K562 (cell line): ENCODE data around the gene ALOX12. TPM values are rescaled to one million over a fixed set of nuclear protein-coding genes. Genes with fewer than 3 reads are reported as not detected.
A peak's percentile ranks its signal among the peaks of the same experiment; 100 is the strongest.

ENCODE experiments used
- BRD9 ChIP-seq: fragments of 450-650 bp; IDR thresholded peaks from 2 replicates; pipeline ENCODE4 v1.6.1; 2018; ENCODE audit warnings: low read depth; ENCODE audit not compliant: partially characterized antibody
- CHD2 ChIP-seq: IDR thresholded peaks from 2 replicates; pipeline ENCODE4 v1.6.1; 2011; ENCODE audit warnings: low read depth, low read length
- CTBP1 ChIP-seq: fragments of 450-650 bp; IDR thresholded peaks from 2 replicates; pipeline ENCODE4 v1.6.1; 2016; ENCODE audit warnings: borderline replicate concordance
- FOXA3 ChIP-seq, 2 experiments: fragments of 450-650 bp in 1 of 2; sonication (generic) in 1 of 2; formaldehyde crosslinking; IDR thresholded peaks in 1 of 2; conservative IDR thresholded peaks in 1 of 2; 2 replicates each; pipeline versions ENCODE4 v1.4.0 to v1.8.0; 2020 to 2022; ENCODE audit warnings: mild to moderate bottlenecking in 2 of 2, missing genetic modification reagents in 1 of 2
- MAFK ChIP-seq: IDR thresholded peaks from 2 replicates; pipeline ENCODE4 v1.6.1; 2011; ENCODE audit warnings: low read length, improper control_type of control experiment
- MGA ChIP-seq: fragments of 450-650 bp; IDR thresholded peaks from 2 replicates; pipeline ENCODE4 v1.6.1; 2016; ENCODE audit warnings: mild to moderate bottlenecking, moderate library complexity
- NFIC ChIP-seq: fragments of 450-650 bp; IDR thresholded peaks from 2 replicates; pipeline ENCODE4 v1.6.1; 2017; ENCODE audit warnings: mild to moderate bottlenecking, inconsistent platforms
- NR2C1 ChIP-seq, 2 experiments: fragments of 450-650 bp; IDR thresholded peaks; 2 replicates each; pipeline ENCODE4 v1.6.1; 2017; ENCODE audit warnings: mild to moderate bottlenecking in 2 of 2, antibody characterized with exemption in 1 of 2, inconsistent platforms in 1 of 2, missing compliant biosample characterization in 1 of 2, missing genetic modification characterization in 1 of 2
- PYGO2 ChIP-seq: fragments of 450-650 bp; IDR thresholded peaks from 2 replicates; pipeline ENCODE4 v1.6.1; 2016; ENCODE audit warnings: mild to moderate bottlenecking, missing genetic modification characterization, moderate library complexity, missing compliant biosample characterization
- RBM34 ChIP-seq: fragments of 200-400 bp; formaldehyde crosslinking; IDR thresholded peaks from 2 replicates; pipeline ENCODE4 v1.6.1; 2018; ENCODE audit warnings: low read length, borderline replicate concordance; ENCODE audit not compliant: insufficient read depth
- TRIM24 ChIP-seq, 2 experiments: fragments of 450-650 bp; IDR thresholded peaks; 2 replicates each; pipeline ENCODE4 v1.6.1; 2016
- U2AF1 ChIP-seq: fragments of 200-400 bp; formaldehyde crosslinking; optimal IDR thresholded peaks from 2 replicates; pipeline ENCODE3; 2017; ENCODE audit warnings: mild to moderate bottlenecking, low read depth, low read length, moderate library complexity
- XRCC4 ChIP-seq: IDR thresholded peaks from one replicate; pipeline ENCODE4 v1.6.1; 2011; ENCODE audit not compliant: insufficient read depth, insufficient read length; ENCODE audit errors: extremely low read depth
- YBX1 ChIP-seq: fragments of 450-650 bp; IDR thresholded peaks from 2 replicates; pipeline ENCODE4 v1.7.1; 2016; ENCODE audit warnings: mild to moderate bottlenecking
- ZNF584 ChIP-seq: fragments of 200-800 bp; sonication (Bioruptor generic); IDR thresholded peaks from 2 replicates; pipeline ENCODE4 v1.6.1; 2016; ENCODE audit warnings: low read depth, mild to moderate bottlenecking, missing genetic modification characterization, missing compliant biosample characterization
- ZNF764 ChIP-seq: fragments of 250-450 bp; sonication (Bioruptor Pico); IDR thresholded peaks from 2 replicates; pipeline ENCODE4 v1.4.0; 2020; ENCODE audit warnings: low read depth, mild to moderate bottlenecking, moderate library complexity
- polyA plus RNA-seq, 8 experiments: library from polyadenylated mRNA; depleted of rRNA in 4 of 8; stranded (reverse) in 5 of 8; unstranded in 3 of 8; fragments of >200 nt; fragmentation: Nextera tagmentation in 2 of 8; fragmentation: Illumina TruSeq in 1 of 8; extraction: Ambion mirVana in 2 of 8; extraction: Trizol in 1 of 8; gene quantifications; 2 replicates each; pipeline versions ENCODE4 v1.2.1 to v1.2.3, GENCODE V29; 2011 to 2014; ENCODE audit warnings: inconsistent platforms in 1 of 8, missing spikeins in 1 of 8
- total RNA-seq, 7 experiments: library from RNA; depleted of rRNA in 6 of 7; stranded (reverse); fragments of >200 nt in 6 of 7; fragmentation: Illumina TruSeq in 2 of 7; extraction: Trizol in 2 of 7; gene quantifications; 2 replicates each; pipeline versions ENCODE4 v1.2.1 to v1.2.3, GENCODE V29; 2011 to 2021; ENCODE audit warnings: low replicate concordance in 1 of 7

Gene ALOX12
- total and polyA plus RNA-seq, 9 of the 15 experiments (the other 6 are each of a cell fraction or from before 2014, with no cell fraction given): 0.09 to 1.1 (median 0.47) TPM; not detected in 1

- TF ChIP-seq YBX1 (no peak), FOXA3 (CRISPR knock-in tag; conservative IDR thresholded peaks at IDR 0.05 in 1 of 2, IDR thresholded peaks at IDR 0.05 in 1 of 2) (no peak), RBM34 (no peak), PYGO2 (tag) (peak; percentile 82), NFIC (no peak), ZNF764 (CRISPR knock-in tag) (no peak), CHD2 (no peak), U2AF1 (no peak), XRCC4 (no peak), MAFK (no peak), TRIM24 (IDR thresholded peaks at IDR 0.05) (no peak), NR2C1 (IDR thresholded peaks at IDR 0.05) (no peak), NR2C1 (tag; IDR thresholded peaks at IDR 0.05) (peak; percentile 87), BRD9 (no peak), ZNF584 (peak; percentile 94), CTBP1 (no peak), MGA (no peak)
Observed at GRCh38 chr17:6947745-6948144, 48.1 kb upstream of the ALOX12 start (continued).
